LNCaP clone FGC (cell line): ENCODE data around the gene GSN.
A peak's percentile ranks its signal among the peaks of the same experiment; 100 is the strongest.

Experiments
- DNase-seq: peaks from one replicate; pipeline ENCODE4 v3.0.0-alpha.2; 2011; ENCODE audit warnings: low read depth
- H3K4me3 ChIP-seq: 2 replicates; pipeline ENCODE4 v1.5.1; 2011; ENCODE audit warnings: mild to moderate bottlenecking, low read depth, low read length, control low read depth
- TF ChIP-seq, protein P1 (sequence below): IDR thresholded peaks from 2 replicates; pipeline ENCODE4 v1.5.1; 2012; ENCODE audit warnings: mild to moderate bottlenecking; ENCODE audit not compliant: control insufficient read depth, insufficient read depth; ENCODE audit errors: extremely low read depth

Gene GSN

DNA sequence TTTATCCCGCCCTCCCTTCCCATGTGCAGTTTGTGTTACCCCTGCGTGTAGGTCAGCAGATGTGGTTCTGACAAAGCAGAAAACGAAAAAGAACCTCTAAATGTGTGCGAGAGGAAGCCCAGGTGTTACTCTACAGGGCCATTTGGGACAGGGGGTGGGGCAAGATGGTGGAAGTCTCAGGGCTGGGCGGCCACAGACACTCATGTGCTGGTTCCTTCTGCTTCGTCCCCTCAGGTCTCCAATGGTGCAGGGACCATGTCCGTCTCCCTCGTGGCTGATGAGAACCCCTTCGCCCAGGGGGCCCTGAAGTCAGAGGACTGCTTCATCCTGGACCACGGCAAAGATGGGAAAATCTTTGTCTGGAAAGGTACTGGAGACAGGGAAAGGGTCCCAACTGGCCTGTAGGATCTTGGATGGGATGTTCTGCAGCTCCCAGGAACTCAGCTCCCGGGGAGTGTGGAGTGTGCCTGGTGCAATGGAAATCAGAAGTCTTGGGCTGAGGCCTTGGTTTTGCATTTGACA is 49.0 kb downstream of the GSN start:
- no peak for DNase-seq
- H3K4me3 ChIP-seq = no peak overlapping the region
- TF ChIP-seq, protein P1, sequence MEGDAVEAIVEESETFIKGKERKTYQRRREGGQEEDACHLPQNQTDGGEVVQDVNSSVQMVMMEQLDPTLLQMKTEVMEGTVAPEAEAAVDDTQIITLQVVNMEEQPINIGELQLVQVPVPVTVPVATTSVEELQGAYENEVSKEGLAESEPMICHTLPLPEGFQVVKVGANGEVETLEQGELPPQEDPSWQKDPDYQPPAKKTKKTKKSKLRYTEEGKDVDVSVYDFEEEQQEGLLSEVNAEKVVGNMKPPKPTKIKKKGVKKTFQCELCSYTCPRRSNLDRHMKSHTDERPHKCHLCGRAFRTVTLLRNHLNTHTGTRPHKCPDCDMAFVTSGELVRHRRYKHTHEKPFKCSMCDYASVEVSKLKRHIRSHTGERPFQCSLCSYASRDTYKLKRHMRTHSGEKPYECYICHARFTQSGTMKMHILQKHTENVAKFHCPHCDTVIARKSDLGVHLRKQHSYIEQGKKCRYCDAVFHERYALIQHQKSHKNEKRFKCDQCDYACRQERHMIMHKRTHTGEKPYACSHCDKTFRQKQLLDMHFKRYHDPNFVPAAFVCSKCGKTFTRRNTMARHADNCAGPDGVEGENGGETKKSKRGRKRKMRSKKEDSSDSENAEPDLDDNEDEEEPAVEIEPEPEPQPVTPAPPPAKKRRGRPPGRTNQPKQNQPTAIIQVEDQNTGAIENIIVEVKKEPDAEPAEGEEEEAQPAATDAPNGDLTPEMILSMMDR = no peak

DNA sequence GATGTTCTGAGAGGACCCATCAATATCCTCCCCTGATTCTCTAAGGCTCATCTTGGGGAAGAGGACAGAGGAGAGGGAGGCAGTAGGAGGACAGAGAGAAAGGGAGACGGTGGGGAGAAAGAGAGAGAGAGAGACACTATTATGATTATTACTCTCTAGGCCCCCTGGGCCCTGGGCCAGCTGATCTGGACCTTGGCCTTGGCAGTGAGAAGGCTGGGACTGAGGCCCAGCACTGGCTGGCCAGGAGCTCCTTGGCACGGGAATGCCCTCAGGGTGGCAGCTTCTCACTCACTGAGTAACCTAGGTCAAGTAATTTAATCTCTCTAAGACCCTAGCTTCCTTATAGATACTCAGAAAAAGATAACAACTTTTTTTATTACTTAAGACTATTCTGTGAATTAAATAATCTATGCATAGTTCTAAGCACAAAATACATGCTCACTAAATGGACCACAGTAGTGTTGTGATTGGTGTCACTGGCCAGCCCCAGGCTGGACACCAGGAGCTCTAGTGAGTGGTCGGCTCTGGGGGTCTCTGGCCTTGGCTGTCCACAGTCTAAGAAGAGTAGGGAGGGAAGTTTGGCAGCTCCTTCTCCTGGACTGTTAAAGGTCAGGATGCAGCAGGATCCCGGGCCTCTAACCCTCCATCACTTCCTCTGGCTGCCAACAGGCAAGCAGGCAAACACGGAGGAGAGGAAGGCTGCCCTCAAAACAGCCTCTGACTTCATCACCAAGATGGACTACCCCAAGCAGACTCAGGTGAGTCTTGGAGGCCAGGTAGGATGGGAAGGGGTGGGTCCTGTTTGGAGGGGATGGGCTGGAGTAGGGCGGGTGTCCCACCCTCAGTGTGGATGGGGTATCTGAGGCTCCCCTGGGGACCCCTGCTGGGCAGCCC is 50.0 kb downstream of the GSN start:
- TF ChIP-seq, protein P1 = peak; percentile 22; the same call in 1 of the 2 replicates
- DNase-seq = no peak
- H3K4me3 ChIP-seq = no peak overlapping the region

DNA sequence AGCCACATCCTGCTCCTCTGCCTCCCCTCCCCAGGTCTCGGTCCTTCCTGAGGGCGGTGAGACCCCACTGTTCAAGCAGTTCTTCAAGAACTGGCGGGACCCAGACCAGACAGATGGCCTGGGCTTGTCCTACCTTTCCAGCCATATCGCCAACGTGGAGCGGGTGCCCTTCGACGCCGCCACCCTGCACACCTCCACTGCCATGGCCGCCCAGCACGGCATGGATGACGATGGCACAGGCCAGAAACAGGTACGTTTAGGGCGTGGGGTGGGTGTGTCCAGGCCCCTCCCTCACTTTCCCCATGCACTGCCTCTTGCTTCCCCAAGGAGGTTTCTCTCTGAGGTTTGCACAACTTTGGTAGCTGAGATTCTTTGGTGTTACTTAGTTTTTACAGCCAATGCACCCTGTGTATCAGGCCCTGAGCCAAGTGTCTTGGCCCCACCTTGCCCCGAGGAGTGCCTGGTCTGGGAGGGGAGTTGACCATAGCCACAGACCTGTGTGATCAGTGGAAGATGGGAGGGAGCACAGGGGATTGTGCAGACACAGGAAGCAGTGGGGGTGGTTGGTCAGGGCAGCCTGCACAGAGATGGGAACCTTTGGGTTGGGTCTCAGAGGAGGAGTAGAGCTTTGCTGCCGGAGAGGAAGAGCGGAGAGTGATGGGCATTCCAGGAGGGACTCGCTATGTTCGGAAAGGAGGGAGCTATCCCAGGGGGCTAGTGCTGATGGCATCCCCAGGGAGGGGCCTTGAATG is 50.8 kb downstream of the GSN start:
- TF ChIP-seq, protein P1 = no peak
- H3K4me3 ChIP-seq = no peak overlapping the region
- no peak for DNase-seq

DNA sequence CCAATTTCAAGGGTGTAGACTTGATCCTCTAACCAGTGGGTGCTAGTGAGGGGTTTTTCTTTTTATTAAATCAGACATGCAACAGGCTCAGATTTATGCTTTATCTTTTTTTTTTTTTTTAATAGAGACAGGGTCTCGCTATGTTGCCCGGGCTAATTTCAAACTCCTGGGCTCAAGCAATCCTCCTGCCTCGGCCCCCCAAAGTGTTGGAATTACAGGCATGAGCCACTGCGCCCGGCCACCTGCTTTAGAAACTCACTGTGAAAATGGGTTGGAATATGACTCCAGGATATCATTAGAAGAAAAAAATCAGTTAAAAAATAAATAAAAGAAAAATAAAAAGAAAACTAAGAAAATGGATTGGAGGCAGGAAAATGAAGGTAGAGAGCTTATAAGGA is 51.4 kb downstream of the GSN start:
- TF ChIP-seq, protein P1 = no peak
- DNase-seq = no peak
- H3K4me3 ChIP-seq = no peak overlapping the region

DNA sequence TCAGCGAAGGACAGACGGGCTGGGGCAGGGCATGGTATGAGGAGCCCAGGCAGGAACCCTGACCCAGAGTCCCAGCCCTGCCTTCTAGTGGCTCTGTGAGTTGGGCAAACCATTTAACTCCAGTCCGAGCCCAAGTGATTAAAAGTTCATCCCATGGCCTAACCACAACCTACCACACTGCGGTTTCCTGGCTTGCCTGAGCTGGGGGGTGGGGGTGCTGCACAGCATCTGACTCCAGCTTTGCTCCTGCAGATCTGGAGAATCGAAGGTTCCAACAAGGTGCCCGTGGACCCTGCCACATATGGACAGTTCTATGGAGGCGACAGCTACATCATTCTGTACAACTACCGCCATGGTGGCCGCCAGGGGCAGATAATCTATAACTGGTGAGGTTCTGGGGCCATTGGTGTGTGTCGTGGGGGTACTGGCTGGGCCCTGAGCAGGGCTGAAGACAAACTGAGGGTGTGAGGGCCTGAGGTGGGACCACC is 53.1 kb downstream of the GSN start:
- DNase-seq = no peak

DNA sequence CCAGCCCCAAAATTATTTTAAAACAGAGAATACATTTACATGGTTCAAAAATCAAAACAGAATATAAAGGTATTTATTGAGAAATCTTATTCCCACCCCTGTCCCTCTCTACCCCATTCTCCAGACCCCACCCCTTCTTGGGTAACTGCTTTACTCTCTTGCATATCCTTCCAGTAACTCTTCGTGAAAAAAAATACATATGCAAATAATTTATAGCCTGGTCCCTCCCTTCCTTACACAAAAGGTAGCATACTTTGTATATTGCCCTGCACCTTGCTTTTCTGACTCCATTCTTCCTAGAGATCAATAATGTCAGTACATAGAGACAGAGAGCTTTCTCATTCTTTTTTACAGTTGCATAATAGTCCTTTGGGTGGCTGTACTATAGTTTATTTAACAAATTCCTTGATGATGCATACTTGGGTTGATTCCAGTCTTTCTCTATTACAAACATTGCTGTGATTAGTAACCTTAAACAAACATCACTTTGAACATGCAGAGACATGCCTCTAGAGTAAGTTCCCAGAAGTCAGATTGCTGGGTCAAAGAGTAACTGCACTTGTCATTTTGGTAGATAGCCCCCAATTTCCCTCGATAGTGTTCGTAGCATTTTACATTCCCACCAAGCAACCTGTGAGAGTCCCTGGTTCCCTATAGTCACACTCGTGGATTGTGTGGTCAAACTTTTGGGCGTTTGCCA is 54.2 kb downstream of the GSN start:
- DNase-seq = peak; percentile 84

More for the DNA sequence above, 53.1 kb downstream of the GSN start:
- TF ChIP-seq, protein P1 = no peak
- no peak overlapping the region for H3K4me3 ChIP-seq

More for the DNA sequence above, 54.2 kb downstream of the GSN start:
- H3K4me3 ChIP-seq = no peak overlapping the region
- TF ChIP-seq, protein P1 = no peak
